HG03066 (cell line): ENCODE results near the gene ADGRD1.
"Not testable (repeated sequence)": the region's sequence is repeated elsewhere in the genome, so short reads cannot be mapped to it uniquely, and the experiment has no call there.

Source experiments
- ATAC-seq: cut with Tn5 transposase; IDR thresholded peaks from one replicate; pipeline ENCODE4 v1.9.1; 2021; ENCODE audit warnings: low read depth; ENCODE audit not compliant: unreplicated experiment

Gene ADGRD1

DNA sequence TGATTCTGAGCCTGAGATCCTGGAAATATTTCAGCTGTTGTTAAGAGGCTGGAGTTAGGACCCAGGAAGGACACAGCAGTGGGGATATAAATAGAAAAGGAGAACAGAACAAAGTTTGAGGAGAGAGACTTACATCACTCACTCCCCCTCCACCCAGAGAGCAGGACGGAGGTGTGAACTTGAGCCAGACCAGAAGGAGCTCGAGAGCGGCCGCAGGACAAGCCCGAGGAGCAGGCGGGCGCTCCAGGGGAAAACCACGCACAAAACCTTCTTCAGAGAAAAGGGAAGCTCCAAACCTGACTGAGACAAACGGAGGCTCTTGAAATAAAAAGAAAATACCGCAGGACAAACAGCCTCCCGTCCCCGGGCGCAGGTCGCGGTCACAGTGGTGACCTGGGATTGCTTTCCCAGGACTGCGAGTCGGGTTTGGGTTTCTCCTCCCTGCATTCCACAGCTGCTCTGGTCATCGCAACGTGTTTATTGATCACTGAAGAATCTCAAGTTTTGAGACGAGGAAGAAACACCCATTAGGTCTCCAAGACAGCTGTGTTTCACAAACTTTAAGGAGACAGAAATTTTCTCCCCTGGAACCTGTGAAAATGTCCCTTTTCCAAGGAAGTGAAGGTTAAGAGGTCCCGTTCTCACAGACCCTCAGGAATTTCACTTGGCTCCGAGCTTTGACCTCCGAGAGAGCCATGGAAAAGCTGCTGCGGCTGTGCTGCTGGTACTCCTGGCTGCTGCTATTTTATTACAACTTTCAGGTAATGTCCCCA, at the start of gene ADGRD1:
Gene ADGRD1 (plus strand): TSS at position 137 of the 773 bp plus-strand sequence. CDS start 559 bp downstream, at position 696.
- no peak for ATAC-seq

DNA sequence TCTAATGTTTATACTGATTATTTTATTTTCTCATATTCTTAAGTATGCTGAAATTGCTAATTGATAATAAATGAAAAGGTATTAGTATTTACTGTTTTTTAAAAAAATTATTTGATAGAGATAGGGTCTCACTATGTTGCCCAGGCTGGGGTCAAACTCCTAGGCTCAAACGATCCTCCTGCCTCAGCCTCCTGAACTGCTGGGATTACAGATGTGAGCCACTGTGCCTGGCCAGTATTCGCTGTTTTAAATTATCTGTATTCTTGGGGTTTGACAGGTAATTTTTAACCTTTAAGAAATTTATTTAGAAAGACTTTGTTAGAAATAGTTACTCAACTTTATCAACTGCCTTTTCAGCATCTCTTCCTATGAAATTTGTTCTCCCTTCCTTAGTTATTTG, 49.6 kb upstream of the ADGRD1 start:
- no peak for ATAC-seq

DNA sequence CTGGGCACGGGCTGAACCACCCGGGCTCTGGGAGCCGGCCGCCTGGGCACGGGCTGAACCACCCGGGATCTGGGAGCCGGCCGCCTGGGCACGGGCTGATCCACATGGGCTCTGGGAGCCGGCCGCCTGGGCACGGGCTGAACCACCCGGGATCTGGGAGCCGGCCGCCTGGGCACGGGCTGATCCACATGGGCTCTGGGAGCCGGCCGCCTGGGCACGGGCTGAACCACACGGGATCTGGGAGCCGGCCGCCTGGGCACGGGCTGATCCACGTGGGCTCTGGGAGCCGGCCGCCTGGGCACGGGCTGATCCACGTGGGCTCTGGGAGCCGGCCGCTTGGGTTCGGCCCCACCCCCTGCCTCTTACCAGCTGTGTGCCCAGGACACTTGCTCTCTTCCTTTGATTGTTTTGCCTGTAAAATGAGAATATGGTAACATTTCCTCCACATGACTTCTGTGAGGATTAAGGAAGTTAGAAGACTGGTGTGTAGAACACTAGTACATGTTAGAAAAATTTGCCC, 48.7 kb upstream of the ADGRD1 start:
- ATAC-seq: not testable (repeated sequence)

DNA sequence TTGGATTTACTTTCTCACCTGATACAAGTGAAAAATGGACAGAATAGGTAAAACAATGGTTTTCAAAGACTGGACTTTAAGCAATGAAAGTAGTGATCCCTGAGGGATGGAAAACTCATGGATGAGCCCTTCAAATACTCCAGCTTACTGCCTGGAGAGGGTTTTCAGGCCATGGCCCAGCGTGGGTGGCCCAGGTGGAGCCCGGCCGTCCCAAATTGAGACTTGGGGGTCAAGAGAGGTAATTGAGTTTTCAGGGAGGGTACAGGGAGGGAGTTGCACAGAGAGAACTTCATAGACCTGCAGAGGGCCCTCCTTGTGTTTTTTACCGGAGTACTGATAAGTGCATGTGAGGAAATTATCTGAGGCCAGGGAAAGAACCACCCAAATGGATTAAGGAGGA, 44.6 kb upstream of the ADGRD1 start:
- ATAC-seq: no peak

DNA sequence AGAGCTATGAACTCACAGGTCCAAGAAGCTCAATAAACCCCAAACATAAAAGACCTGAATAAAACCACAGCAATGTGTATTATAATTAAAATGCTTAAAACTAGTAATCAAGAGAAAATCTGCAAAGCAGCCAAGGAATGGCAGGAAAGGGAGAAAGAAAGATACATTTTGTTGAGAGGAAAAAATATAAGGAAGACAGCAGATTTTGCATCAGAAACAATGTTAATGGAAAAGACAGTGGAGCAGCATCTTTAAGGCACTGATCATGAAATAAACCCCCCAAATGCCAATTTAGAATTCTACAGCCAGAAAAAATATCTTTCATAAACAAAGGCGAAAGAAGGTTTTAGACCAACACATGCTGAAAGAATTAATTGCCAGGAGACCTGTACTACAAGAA, 42.5 kb upstream of the ADGRD1 start:
- ATAC-seq: no peak

DNA sequence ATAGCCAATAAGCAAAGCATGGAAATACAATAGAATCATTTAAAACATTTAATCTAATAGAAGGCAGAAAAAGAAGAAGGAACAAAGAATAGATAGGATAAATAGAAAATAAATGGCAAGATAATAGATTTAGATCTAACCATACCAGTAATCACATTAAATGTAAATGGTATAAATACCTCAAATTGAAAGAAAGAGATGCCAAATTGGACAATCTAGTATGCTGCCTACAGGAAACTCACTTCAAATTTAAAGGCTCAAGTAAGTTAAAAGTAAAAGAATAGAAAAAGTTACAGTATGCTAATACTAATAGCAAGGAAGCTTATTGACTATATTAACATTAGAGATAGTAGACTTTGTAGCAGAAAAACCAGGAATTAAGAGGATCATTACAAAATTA, 41.8 kb upstream of the ADGRD1 start:
- no peak for ATAC-seq

DNA sequence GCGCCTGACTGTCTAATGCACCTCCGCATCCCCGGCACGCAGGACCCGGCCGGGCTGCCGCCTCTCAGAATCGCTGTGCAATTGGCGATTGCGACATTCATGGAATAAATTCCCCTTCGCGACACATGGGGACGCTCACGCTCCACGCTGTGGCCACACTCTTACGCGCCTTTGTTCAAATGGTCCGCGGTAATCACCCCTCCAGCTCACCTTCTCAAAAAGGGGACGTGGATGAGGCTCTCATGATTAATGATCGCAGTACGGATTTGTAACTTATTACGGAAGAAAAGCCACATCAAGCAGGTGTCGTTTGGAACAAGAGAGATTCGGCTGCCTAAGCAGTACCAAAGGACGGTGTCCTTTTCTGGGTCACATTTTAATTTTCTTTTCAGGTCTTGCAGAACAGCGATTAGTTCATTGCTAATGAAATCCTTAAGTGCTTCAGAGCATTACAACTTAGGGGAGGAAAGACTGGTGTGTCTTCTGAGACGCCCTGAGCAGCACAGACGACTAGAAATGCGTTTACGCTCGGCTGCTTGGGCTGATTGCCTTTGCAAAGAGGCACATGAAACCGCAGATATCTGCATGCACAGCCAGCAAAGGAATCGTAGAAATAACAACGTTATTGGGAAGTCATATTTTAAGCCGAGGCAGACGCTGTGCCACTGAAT, 37.3 kb upstream of the ADGRD1 start:
- ATAC-seq: no peak

DNA sequence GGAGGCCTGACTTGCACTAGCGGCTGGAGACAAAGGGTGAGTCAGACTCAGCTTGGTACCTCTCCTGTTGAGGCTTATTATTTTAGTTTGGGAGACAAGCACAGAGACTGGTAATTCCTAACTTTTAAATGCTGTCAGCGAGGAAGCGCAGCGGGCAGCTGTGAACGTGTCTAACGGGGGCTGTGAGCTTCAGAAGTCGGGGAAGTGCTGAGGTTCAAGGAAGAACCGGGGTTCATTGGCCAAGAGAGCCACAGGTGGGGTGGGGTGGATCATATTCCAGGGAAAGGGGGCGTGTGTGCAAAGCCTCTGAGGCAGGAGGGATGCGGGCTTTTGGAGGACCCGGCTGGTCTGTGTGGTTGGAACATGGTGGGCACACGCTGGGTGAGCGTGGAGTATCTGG, 36.1 kb upstream of the ADGRD1 start:
- ATAC-seq: no peak

DNA sequence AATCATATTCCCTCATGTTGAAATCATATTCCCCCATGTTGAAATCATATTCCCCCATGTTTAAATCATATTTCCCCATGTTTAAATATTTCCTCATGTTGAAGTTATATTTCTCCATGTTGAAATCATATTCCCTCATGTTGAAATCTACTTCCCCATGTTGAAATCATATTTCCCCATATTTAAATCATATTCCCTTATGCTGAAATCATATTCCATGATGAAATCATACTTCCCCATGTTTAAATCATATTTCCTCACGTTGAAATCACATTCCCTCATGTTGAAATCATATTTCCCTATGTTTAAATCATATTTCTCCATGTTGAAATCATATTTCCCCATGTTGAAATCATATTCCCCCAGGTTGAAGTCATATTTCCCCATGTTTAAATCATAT, 34.6 kb upstream of the ADGRD1 start:
- ATAC-seq: no peak

DNA sequence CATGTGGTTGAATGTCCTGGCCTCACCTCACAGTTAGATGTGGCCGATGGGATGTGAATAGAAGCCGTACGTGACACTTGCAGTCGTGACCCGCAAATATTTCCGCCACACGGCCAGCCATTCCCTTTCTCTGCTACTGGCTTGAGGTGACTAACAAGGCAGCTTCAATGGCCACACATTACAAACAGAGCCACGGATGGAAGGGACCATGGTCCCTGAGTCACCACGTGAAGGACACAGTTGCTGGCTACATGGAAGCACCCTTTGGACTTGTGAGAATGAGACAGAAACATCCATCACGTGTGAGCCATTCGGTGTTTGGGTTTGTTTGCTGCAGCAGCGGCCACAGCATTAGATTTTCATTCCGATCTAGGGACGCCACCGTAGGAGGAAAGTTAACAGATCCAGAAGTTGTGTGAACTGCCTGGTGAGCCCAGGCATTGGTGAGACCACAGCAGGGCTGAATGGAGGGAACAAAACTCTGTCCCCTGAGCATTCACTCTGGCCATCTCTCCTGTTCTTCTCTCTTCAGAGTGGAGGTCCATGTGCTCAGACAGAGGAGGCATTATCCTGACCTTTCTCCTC, 33.5 kb upstream of the ADGRD1 start:
- no peak for ATAC-seq

DNA sequence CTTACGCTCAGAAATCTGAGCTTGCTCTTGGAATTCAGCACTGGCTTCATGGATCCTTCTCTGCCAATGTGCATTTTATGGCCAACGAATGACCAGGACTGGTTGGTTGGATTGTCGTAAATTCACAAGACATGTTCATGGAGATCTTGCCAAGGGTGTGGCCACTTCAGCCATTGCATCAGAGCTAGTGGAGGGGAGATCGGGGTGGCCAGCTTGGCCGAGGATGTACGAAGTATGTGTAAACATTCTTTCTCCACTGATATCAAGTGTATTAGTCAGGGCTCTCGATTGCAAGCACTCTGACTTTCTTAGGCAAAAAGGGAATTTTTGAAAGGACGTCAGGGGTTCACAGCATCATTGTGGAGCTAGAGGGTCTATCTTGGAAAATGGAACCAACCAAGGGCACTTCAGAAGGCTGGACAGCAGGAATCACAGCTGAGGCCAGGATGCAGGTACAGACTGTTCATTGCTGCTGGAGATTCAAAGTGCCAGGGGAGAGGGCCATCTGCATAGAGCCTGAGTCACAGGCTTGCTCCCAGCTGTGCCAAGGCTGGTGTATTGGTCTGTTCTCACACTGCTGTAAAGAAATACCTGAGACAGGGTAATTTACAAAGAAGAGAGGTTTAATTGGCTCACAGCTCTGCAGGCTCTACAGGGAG, 32.9 kb upstream of the ADGRD1 start:
- no peak for ATAC-seq

DNA sequence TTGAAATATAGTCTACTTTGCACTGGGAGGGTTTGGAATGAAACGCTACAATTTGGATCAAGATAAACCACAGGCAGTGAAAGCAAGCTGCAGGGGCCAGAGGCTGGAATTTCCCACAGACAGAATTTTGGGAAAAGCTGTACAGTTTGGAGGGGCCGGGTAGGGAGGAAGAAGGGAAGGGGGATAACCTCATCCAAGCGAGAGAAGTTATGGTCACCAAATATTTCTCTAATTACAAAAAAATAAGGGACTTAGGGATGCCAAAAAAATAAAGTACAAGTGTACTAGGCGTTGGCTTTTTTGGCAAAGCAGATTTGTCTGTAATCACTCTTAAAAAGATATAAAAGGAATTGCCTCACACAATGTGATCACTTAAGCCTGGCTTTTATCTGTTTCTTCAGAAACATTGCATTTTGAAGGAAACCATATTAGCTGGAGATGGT, 31.2 kb upstream of the ADGRD1 start:
- no peak for ATAC-seq

DNA sequence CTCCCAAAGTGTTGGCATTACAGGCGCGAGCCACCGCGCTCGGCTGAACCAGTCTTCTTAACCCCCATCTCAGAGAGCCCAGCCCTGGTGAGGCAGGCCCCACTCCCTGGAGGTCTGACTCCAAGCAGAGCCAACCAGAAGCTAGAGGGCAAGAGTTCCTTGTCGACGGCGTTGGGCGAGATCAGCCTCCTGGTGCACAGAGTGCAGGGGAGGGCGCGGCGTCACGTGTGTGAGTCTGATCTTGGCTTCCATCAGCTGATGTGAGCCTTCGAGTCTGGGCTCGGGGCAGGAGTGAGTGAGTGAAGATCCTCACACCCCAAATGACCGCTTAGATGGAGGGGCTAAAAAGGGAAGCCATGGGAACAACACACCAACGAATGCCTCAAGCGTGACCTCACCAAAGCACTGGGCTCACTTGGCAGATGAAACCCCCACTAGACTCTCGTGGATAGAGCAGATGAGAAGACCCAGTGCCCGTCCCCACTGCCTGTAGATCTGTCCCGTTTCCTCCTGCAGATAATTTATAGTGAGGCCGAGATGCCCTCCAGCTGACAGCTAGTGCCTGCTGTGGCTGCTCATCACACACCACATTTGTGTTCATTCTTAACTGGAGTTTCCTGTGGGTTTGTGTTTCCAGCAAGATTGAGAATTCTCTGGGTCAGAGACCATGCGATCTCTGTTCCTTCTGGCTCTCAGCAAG, 28.6 kb upstream of the ADGRD1 start:
- ATAC-seq: no peak

DNA sequence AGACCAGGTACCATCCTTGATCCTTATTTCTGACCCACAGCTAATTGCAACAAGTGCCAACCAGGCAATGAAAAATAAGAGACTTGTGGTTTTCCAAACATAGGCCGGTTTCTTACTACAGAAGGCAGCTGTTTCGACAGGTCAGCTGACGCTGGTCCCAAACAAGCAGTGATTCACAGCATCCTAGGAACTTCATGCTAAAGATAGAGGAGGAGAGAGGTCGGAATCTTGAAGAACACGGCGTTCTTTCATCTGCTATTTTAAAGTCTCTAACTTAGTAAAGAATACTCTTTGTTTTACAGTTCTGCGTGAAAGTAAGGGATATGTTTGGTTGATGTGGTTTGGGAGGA, 28.1 kb upstream of the ADGRD1 start:
- ATAC-seq: no peak

DNA sequence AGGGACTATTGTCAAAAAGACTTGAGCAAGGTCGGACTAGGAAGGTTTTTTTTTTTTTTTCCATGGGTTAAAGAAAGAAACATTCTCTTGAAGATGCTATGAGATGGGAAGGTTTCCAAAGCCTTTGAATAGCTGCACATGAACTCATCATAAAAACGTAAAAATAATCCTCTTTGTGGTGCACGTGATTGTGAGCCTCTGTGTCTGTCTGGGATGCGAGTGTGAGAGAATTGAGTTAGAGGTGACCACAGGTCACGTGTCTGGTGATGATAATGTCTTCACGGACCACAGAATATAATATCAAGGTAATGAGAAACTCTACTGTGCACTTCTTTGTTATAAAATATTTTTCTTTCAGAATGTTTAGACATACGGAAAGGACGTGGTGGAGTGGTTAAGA, 24.3 kb upstream of the ADGRD1 start:
- ATAC-seq: no peak

DNA sequence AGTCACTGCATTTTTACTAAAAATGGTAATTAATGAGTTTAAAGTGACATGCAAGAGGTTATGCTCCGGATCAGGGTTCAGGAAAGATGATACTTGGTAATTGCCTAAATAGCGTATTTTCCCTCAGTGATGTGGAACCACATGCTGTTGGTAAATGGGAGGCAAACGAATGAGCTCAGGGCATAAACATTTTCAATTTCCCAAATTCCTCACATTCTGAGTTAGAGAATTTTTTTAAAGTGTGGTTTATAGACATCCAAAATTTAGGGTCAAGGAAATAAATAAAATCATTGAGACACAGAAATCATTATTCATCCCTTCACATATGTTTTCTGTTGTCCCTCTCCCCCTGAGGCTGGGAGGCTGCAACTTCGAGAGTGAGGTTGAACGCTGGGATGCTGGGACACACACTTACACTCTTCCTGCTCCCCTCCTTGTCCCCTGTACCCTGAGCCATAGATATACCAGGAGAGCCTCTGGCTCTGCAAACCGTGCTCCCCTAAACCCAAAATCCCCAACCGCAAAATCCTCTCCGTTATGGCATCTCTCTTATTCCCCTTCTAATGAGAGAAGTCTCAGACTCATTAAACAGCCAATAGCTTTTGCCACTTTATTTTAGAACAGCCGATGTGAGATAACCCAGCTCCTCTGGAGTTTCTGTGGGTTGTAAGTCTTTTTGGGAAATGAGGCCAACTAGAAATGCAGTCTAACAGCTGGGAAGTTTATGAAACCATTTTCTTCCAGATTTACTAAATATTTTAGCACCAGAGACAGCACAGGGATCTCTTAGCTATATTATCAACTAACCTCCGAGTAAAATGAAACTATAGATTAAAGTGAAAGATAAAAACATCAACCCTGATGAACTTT, 21.4 kb upstream of the ADGRD1 start:
- ATAC-seq: no peak

DNA sequence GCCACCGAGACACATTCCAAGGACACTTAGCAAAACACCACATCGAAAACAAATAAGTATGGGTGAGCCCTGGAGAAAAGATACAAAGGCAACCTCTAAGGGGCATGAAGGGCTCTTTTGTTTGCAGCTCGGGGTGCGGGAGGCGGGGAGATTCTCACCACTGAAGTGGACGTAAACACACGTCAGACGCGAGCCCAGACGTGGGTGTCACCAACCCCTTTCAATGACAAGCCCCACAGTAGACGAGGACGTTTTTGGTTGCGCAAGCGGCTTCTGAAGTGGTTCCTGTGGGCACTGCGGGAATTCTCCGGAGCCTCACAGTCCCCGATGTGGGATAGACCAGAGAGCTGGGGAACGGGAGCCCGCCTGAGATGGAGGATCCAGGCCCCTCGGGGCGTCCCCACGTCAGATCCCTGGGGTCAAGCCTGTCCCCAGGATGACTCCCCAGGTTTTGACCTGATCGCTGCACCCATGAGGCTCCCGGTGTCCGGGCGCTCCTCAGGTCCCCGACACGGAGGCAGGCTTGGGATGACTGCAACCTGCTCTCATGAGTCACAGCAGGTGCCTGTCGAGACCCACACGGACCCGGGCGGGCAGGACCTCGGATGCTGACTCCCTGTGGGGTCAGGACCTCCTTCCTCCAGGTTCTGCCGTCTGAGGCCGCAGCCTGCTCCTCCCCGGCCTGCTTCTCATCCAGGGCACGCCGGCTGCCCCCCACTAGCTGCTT, 20.3 kb upstream of the ADGRD1 start:
- no peak for ATAC-seq

DNA sequence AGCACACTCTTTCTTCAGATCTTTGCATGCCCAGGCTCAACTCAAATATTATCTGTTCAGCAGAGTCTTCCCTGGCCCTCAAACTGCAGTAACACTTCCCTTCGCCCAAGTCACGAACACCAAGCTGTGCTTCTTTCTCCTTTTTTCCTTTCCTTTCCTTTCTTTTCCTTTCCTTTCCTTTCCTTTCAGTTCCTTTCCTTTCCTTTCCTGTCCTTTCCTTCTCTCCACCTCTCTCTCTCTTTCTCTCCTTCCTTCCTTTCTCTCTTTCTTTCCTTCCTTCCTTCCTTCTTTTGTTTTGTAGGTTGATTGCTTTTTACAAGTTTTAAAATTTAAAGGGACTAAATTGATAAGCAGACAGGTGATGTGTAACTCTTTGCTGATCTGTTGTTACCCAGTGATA, 19.0 kb upstream of the ADGRD1 start:
- no peak for ATAC-seq

DNA sequence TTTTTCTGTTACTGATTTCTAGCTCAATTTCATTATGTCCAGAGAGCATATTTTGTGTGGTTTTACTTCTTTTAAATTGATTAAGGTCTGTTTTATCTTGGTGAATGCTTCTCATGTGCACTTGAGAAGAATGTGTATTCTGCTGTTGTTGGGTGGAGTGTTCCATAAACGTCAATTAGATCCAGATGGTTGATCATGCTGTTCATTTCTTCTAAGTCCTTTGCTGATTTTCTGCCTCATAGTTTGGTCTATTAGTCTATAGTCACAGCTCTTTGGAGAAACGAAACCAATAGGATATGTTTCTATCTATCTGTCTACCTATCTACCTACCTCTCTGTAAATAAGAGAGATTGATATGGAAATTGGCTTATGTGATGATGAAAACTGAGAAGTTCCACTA, 17.1 kb upstream of the ADGRD1 start:
- ATAC-seq: no peak
